ENCODE data around the gene MACC1.
"Not testable (repeated sequence)": the region's sequence is repeated elsewhere in the genome, so short reads cannot be mapped to it uniquely, and the experiment has no call there.

Gene MACC1

GRCh38 chr7:20206104-20206896 is 10.9 kb downstream of the MACC1 start:
- DNase-seq = no peak

GRCh38 chr7:20203316-20203715 is 13.9 kb downstream of the MACC1 start:
- no peak for DNase-seq

- no peak for DNase-seq
Measured at GRCh38 chr7:20201380-20201779, 15.8 kb downstream of the MACC1 start.

- DNase-seq = no peak
Measured at GRCh38 chr7:20200971-20201370, 16.2 kb downstream of the MACC1 start.

GRCh38 chr7:20200361-20200760 is 16.8 kb downstream of the MACC1 start:
- DNase-seq = no peak

- peak; percentile 99 for DNase-seq
Measured at GRCh38 chr7:20199015-20199737, 18.0 kb downstream of the MACC1 start.

- DNase-seq = peak; percentile 62
Measured at GRCh38 chr7:20198260-20198659, 18.9 kb downstream of the MACC1 start.

GRCh38 chr7:20197837-20198236 is 19.3 kb downstream of the MACC1 start:
- no peak for DNase-seq

- no peak for DNase-seq
Measured at GRCh38 chr7:20197125-20197748, 19.9 kb downstream of the MACC1 start.

- no peak for DNase-seq
Measured at GRCh38 chr7:20194343-20194995, 22.7 kb downstream of the MACC1 start.

GRCh38 chr7:20193873-20194272 is 23.3 kb downstream of the MACC1 start:
- DNase-seq = no peak

- DNase-seq = no peak
Measured at GRCh38 chr7:20193242-20193777, 23.9 kb downstream of the MACC1 start.

GRCh38 chr7:20191391-20191869 is 25.8 kb downstream of the MACC1 start:
- DNase-seq = no peak

- peak; percentile 71 for DNase-seq
Measured at GRCh38 chr7:20190560-20191390, 26.4 kb downstream of the MACC1 start.

- DNase-seq = no peak
Measured at GRCh38 chr7:20189852-20190251, 27.3 kb downstream of the MACC1 start.

- DNase-seq = no peak
Measured at GRCh38 chr7:20188567-20188966, 28.6 kb downstream of the MACC1 start.

GRCh38 chr7:20187850-20188249 is 29.3 kb downstream of the MACC1 start:
- not testable (repeated sequence) for DNase-seq

- DNase-seq = no peak
Measured at GRCh38 chr7:20185988-20186387, 31.2 kb downstream of the MACC1 start.

- no peak for DNase-seq
Measured at GRCh38 chr7:20183086-20183485, 34.1 kb downstream of the MACC1 start.

- DNase-seq = peak; percentile 63
Measured at GRCh38 chr7:20176578-20177242, 40.5 kb downstream of the MACC1 start.

- no peak for DNase-seq
Measured at GRCh38 chr7:20173828-20174227, 43.4 kb downstream of the MACC1 start.

Measured in DMS153 (cell line).